GM12873 (cell line): ENCODE measurements around the gene ADH6.

Experiments used
- CTCF ChIP-seq: IDR thresholded peaks from 2 replicates; pipeline ENCODE4 v1.5.1; 2012; ENCODE audit warnings: low read depth, mild to moderate bottlenecking, moderate library complexity, low read length, control low read depth; ENCODE audit not compliant: insufficient read depth; ENCODE audit errors: missing control alignments

Gene ADH6

GRCh38 chr4:99205153-99205979 lies 13.7 kb downstream of the ADH6 start:
- TF ChIP-seq CTCF = no peak

GRCh38 chr4:99202536-99202935 lies 16.5 kb downstream of the ADH6 start:
- TF ChIP-seq CTCF = no peak

- TF ChIP-seq CTCF = no peak
Measured at GRCh38 chr4:99202094-99202493, 17.0 kb downstream of the ADH6 start.

DNA sequence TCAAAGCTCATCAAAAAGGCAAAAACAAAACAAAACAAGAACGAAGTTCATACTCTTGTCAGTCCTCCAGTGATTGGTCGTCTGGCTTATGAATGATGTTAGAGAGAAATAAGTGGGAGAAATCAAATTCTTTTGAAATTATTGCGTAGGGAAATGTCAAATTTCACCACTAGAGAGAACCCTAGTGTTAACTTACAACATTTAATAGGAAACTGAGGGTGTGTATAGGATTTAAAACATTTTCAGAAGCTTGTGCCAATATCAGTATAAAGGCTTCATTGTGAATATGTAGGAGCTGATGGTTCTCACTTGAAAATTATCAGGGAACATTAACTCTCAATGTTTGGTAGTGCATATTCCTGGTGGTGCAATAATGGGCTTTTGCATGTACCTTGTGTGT lies 17.4 kb downstream of the ADH6 start:
- TF ChIP-seq CTCF = no peak

DNA sequence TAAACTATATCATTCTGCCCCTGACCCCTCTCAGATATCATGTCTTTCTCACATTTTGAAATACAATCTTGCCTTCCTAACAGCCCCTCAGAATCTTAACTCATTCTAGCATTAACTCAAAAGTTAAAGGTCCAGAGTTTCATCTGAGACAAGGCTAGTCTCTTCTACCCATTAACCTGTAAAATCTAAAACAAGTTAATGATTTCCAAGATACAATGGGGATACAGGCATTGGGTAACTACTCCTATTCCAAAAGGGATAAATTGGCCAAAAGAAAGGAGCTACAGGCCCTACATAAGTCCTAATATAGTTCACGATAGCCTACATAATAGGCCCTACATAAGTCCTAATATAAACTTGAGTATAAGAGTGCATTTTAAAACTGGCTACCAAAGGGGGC lies 18.9 kb downstream of the ADH6 start:
- no peak for TF ChIP-seq CTCF

DNA sequence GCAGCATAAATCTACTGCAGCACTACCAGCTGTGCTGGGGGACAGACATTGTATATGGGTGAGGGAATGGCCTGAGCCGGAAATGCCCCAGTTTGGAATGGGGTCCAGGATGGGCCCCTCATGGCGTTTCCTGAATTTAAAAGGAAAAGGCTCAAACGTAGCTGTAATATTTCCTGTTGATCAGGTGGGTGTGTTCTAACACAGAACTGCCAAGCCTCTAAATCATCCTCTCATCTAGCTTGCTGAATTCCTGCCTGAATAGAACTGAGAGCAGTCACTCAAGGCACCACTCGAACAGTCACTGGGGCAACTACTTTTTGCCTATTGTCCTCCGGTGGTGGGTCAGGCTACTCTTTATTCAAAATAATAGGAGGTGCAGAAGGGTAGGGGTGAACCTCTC lies 28.7 kb downstream of the ADH6 start:
- TF ChIP-seq CTCF = no peak

GRCh38 chr4:99186029-99186428 lies 33.0 kb downstream of the ADH6 start:
- TF ChIP-seq CTCF = no peak

DNA sequence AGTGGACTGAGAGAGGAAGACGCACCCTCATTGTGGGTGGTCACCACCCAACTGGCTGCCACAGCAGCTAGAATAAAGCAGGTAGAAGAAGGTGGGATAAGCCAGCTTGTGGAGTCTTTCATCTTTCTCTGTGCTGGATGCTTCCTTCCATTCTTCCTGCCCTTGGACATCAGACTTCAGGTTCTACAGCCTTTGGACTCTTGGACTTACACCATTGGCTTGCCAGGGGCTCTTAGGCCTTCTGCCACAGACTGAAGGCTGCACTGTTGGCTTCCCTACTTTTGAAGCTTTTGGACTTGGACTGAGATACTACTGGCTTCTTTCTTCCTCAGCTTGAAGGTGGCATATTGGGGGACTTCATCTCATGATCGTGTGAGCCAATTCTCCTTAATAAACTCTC lies 33.5 kb downstream of the ADH6 start:
- TF ChIP-seq CTCF = no peak
